ENCODE data around the gene CCAR1.
"Not testable (repeated sequence)": the region's sequence is repeated elsewhere in the genome, so short reads cannot be mapped to it uniquely, and the experiment has no call there.

The CCAR1 gene, protein sequence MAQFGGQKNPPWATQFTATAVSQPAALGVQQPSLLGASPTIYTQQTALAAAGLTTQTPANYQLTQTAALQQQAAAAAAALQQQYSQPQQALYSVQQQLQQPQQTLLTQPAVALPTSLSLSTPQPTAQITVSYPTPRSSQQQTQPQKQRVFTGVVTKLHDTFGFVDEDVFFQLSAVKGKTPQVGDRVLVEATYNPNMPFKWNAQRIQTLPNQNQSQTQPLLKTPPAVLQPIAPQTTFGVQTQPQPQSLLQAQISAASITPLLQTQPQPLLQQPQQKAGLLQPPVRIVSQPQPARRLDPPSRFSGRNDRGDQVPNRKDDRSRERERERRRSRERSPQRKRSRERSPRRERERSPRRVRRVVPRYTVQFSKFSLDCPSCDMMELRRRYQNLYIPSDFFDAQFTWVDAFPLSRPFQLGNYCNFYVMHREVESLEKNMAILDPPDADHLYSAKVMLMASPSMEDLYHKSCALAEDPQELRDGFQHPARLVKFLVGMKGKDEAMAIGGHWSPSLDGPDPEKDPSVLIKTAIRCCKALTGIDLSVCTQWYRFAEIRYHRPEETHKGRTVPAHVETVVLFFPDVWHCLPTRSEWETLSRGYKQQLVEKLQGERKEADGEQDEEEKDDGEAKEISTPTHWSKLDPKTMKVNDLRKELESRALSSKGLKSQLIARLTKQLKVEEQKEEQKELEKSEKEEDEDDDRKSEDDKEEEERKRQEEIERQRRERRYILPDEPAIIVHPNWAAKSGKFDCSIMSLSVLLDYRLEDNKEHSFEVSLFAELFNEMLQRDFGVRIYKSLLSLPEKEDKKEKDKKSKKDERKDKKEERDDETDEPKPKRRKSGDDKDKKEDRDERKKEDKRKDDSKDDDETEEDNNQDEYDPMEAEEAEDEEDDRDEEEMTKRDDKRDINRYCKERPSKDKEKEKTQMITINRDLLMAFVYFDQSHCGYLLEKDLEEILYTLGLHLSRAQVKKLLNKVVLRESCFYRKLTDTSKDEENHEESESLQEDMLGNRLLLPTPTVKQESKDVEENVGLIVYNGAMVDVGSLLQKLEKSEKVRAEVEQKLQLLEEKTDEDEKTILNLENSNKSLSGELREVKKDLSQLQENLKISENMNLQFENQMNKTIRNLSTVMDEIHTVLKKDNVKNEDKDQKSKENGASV

DNA sequence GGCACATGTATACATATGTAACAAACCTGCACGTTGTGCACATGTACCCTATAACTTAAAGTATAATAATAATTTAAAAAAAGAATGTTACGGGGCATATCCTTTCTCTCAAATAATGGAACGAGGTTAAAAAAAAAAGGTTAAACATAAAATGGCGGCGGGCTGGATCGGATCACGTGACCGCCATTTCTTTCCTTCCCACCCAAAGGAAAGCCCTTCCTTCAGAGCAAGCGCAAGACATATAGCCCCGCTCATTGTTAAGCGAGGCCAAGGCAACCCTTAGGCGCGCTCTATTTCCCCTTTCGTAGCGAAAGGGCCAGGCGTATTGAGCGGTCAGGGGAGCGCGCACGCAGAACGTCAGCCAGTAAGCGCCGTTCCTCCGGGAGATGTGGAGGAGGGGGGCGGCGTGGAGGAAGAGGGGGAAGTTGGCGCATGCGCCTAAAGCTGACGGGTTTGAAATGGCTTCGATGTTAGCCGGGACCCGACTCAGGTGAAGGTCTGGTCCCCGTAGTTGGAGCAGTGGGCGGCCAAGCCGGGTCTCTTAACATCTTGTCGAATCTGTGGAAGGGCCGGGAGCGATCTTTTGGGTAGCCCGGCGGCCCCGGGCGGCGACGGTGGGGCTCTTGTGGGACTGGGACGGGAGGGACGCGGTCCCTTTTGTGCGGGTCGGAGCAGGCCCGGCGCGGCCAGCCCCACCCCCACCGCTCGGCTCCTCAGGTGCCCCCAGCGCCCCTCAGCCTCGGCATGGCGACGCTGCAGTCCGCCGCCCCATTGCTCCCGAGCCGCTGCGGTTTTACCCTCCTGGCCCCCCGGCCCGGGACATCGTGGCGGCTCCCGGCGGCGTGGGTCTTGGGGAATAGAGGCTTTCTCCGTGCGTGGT is at the start of gene CCAR1:
TSS of gene CCAR1 (plus strand) at position 447 of the 880 bp plus-strand sequence. CDS start 1,266 bp downstream, outside the sequence.
- peak; percentile 100 for DNase-seq

DNA sequence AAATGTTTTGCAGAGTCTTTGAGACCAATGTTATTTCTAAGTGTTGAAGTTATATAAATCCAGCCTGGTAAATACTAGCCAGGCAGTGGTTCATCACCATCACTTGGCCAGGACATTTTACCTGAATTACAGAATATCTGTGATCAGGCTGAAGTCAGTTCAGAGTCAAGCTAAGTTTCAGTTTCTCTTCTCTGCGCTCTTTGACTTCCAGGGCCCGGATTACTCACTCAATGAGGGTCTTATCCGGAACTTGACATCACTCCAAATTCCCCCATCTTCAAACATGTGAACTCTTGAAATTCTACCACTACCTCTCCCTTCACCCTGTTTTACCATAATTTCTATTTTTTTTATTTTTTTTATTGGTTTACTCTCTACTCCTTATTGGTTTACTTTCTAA is 36.6 kb upstream of the CCAR1 start:
- DNase-seq = no peak

DNA sequence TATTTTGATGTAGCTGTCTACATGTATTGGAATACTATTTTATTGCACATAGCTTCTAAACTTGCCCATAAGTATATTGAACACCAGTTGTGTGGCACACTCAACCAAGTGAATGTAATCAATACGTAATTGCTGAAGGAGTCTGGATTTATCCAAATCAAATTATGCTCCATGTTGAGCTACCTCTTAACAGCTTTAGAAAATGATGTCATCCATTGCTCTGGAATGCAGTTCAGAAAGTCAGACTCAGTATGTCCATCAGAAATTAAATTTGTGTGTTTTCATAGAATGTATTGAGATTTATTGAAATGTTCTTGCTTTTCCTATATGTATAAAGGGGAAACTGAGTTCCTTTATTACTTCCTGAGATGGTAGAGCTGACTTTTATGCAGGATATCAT is 25.0 kb upstream of the CCAR1 start:
- no peak for DNase-seq

DNA sequence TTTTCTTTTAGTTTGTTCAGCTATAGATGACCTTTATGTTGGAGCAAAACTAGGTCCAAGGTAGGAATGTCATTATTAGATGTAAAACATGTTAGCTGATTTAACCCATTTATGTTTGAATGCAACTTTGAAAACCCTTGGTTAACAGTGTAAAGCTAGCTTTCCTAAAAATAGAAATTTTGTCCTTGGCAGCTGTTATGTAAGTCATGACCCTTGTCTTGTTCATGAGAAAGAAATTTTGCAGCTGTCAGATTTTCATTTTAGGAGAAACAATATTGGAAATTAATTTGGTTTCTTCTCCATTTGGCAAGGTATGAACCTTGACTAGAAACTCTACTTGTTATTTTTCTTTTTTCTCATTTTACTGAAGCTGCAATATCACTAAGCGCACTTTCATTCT is 23.9 kb upstream of the CCAR1 start:
- no peak for DNase-seq

DNA sequence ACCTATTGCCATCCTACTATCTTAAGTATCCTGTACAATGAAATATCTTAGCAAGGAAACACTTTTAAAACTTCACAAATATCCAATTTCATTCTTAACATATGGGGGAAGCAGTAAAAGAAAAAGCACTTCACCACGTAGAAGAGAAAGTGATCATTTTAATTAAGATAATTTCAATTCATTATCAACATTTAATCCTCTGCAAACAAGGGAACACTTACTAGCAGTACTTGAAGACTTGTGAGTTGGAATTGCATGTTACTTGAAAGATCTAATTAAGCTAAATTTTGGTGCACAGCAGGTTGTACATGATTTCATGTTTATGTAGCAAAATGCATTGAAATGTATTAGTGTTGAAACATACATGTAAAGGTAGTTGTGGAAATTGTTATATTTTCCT is 20.8 kb upstream of the CCAR1 start:
- no peak for DNase-seq

DNA sequence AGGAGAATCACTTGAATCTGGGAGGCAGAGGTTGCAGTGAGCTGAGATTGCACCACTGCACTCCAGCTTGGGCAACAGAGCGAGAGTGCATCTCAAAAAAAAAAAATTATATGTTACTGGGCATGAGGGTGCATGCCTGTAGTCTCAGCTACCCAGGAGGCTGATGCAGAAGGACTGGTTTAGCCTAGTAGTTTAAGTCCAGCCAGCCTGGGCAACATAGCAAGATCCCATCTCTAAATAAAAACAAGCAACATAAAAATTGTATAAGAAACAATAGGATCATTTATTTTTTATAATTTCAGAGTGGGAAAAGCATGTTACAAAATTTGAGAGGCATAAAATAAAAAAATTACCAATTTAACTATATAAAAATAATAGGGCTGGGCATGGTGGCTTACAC is 15.5 kb upstream of the CCAR1 start:
- no peak for DNase-seq

DNA sequence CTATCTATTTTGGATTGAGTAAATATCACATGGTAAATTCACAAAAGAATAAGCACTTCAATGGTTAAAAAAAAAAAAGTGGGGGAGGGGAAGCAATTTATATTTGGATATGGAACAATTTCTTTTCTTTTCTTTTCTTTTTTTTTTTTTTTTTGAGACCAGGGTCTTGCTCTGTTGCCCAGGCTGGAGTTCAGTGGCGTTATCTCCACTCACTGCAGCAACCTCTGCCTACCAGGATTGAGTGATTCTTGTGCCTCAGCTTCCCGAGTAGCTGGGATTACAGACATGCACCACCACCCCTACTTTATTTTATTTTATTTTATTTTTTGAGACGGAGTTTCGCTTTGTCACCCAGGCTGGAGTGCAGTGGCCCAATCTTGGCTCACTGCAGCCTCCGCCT is 12.1 kb upstream of the CCAR1 start:
- DNase-seq = not testable (repeated sequence)

DNA sequence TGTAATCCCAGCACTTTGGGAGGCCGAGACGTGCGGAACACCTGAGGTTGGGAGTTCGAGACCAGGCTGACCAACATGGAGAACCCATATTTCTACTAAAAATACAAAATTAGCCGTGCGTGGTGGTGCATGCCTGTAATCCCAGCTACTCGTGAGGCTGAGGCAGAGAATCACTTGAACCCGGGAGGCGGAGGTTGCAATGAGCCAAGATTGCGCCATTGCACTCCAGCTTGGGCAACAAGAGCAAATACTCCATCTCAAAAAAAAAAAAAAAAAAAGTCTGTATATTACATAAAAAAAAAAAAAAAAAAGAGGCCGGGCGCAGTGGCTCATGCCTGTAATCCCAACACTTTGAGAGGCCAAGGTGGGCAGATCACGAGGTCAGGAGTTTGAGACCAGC is 8.0 kb upstream of the CCAR1 start:
- DNase-seq = not testable (repeated sequence)

DNA sequence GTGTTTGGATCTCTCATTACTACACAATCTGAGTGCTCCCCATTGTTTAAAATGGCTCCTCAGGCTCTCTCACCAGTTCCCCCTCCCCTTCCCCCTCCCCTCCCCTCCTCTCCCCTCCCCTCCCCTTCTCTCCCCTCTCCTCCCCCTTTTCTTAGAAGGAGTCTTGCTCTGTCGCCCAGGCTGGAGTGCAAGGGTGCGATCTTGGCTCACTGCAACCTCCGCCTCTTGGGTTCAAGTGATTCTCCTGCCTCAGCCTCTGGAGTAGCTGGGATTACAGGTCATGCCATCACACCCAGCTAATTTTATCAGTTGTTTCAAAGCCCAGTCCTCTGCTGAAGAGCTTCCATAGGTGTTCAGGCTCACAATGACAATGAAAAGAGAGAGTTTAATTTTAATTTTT is 3.6 kb upstream of the CCAR1 start:
- no peak for DNase-seq

DNA sequence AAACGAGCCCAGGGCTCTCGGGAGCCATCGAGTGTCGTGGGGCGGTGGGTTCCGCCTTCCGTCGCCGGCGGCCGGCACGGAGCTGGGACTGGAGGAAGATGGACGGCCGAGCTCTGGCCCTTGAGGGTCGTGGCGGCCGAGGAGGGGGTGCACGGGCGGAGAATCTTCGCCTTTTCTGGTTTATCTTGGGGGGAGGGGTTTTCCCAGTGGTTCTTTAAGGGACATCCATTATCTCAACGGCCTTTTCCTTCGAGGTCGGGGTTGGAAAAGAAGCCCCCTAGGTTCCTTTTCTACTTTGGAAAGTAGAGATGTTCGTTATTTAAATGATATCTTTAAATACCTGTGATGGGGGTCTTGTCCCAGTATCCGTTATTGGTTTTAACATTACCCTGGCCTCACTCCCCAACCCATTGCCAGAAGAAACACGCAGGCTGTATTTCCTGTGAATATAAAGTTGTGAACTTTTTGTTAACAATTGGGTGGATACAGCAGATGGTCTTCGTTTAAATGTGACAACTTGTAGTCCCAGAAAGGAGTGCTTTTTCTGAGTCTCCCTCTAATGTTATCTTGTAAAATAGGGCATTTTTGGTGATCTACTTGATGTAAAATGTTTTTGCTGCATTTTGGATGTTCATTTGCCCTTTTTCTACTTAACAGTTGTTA is 765 bp downstream of the CCAR1 start:
- no peak for DNase-seq

DNA sequence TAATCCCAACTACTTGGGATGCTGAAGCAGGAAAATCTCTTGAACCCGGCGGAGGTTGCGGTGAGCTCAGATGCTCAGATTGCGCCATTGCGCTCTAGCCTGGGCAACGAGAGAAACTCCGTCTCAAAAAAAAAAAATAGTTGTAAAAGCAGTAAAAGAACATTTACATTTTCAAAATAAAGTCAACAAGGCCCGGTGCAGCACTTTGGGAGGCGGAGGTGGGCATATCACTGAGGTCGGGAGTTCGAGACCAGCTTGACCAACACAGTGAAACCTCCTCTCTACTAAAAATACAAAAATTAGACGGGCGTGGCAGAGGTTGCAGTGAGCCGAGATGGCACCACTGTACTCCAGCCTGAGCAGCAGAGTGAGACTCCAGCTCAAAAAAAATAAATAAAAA is 4.0 kb downstream of the CCAR1 start:
- DNase-seq = no peak

DNA sequence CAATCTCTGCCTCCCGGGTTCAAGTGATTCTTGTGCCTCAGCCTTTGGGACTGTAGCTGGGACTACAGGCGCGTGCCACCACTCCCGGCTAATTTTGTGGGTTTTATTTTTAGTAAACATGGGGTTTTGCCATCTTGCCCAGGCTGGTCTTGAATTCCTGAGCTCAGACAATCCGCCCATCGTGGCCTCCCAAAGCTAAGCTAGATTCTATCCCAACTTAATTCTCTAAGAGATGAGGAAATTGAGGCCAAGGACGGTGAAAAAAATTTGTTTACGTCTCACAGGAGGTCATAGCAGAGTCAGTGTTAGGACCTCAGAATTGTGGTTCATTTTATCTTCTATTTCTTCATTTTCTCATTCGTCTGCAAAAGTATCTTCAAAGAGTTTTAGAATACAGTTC is 6.1 kb downstream of the CCAR1 start:
- DNase-seq = no peak

DNA sequence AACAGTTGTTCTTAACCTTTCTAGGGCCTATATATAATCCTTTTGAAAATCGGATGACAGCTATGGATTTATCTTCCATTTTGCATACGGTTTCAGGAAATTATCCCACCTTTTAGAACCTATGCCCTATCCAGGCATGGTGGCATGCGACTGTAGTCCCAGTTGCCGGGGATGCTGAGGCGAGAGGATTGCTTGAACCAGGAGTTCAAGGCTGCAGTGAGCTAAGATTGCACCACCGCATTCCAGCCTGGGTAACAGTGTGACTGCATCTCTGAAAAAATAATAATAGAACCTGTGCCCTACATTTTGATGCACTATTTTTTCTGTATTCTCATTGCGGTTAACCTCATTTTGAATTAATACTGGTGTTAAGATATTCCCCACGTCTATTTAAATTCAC is 11.6 kb downstream of the CCAR1 start:
- DNase-seq = no peak

DNA sequence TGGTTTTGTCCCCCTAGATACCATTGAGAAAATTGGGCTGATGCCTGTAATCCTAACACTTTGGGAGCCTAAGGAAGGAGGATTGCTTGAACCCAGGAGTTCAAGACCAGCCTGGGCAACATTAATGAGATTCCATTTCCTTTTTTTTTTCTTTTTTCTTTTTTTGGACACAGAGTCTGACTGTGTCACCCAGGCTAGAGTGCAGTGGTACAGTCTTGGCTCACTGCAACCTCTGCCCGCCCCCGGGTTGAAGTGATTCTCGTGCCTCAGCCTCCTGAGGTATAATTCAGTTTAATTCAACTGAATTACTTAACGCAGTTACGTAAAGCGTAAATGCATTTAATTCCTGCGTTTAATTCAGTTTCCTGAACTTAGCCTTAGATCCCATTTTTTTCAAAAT is 13.3 kb downstream of the CCAR1 start:
- DNase-seq = no peak

DNA sequence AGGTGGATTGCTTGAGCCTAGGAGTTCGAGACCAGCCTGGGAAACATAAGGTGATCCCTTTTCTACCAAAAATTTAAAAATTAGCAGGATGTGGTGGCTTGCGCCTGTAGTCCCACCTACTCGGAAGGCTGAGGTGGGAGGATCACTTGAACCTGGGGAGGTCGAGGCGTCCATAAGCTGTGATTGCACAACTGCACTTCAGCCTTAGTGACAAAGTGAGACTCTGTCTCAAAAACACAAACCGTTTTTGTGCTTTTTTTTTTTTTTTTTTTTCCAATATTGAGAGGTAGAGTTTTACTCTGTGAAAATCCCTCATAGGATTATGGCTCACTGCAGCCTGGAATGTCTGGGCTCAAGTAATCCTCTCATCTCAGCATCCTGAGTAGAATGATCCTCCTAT is 14.1 kb downstream of the CCAR1 start:
- DNase-seq = no peak

DNA sequence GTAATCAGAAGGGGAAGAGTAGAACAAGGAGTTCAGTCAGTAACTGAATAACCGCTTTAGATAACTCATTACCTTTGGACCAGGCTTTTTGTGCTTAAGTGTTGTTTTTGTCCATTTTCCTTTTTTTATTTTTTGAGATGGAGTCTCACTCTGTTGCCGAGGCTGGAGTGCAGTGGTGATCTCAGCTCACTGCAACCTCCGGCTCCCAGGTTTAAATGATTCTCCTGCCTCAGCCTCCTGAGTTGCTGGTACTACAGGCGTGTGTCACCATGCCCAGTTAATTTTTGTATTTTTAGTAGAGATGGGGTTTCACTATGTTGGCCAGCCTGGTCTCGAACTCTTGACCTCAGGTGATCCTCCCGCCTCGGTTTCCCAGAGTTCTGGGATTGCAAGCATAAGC is 14.7 kb downstream of the CCAR1 start:
- not testable (repeated sequence) for DNase-seq

DNA sequence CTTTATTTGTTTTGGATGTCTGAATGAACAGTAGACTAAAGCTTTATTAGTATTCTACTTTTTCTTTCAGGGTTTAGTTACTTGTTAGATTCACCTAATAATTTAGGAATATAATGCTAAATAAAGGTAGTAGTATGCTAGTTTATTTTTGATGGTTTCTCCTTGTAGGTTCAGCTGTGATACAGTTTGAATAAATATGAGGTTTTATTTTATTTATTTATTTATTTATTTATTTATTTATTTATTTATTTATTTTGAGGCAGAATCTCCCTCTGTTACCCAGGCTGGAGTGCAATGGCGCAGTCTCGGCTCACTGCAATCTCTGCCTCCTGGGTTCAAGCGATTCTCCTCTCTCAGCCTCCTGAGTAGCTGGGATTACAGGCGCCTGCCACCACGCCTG is 19.6 kb downstream of the CCAR1 start:
- not testable (repeated sequence) for DNase-seq

DNA sequence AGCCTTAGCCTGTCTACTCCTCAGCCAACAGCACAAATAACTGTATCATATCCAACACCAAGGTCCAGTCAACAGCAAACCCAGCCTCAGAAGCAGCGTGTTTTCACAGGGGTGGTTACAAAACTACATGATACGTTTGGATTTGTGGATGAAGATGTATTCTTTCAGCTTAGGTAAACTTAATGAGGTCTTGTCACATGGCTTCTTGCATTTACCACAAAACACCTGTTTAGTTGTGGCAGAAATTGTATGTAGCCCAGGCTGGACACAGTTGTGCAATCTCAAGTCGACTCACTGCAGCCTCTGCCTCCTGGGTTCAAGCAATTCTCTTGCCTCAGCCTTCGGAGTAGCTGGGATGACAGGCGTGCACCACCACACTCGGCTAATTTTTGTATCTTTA is 21.4 kb downstream of the CCAR1 start:
- no peak for DNase-seq

DNA sequence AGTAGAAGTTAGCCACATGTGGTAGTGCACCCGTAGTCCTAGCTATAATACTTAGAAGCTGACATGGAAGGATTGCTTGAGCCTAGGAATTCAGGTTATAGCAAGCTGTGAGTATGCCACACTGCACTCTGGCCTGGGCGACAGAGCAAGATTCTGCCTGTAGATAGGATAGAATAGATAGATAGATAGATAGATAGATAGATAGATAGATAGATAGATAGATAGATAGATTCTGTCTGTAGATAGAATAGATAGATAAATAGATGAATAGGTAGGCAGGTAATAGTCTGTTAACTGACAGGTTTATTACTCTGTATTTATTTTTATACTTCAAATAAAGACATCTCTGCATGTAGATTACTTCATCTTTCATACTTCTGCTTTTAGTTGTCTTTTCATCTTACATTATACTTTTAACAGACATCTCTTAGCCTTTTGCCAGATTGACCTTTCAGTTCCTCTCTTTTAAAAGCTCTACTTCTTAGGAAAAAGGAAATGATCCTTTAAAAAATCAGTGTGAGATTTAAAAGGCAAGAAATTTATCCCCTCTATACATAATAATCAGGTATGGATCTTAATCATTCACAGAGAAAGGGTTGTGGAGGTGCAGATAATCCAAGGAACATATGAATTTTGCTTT is 31.8 kb downstream of the CCAR1 start:
- no peak for DNase-seq

DNA sequence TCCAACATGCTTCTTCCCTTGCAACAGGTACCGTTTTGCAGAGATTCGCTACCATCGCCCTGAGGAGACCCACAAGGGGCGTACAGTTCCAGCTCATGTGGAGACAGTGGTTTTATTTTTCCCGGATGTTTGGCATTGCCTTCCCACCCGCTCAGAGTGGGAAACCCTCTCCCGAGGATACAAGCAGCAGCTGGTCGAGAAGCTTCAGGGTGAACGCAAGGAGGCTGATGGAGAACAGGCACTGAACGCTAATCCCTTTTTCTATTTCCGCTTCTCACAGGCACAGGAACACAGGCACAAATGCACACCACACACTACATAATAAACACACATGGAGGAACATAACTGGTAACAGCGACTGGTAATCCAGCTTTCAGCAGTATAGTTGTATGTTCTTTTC is 35.2 kb downstream of the CCAR1 start:
- DNase-seq = no peak

DNA sequence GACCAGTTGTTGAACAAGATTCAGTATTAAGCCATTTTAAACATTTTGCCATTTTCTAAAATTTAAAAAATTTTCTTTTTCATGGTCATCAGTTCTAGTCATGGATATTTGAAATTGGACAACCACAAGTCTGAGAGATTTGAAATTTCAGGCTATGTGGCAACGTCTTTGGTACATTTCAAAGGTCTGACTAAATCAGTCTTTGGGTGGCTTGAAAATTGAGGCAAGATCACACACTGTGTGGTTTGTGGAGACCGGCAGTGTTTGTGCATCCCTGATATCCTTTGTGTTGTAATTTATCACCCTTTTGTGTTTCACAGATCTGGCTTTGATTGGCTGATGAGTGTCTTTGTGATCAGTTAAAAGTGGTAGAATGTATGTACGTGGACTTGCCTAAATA is 35.7 kb downstream of the CCAR1 start:
- DNase-seq = no peak

All from fibroblast of skin of right quadriceps (primary cell).